Sigmoid colon (tissue), 4 donors: Measurements from ENCODE around the gene FOSL2.

Source experiments
- CTCF ChIP-seq, 4 experiments: fragments of 450-650 bp in 3 of 4; fragments of 200-600 bp in 1 of 4; IDR thresholded peaks; one replicate each; pipeline ENCODE4 v1.5.1; 2016 to 2019; ENCODE audit warnings: antibody characterized with exemption in 4 of 4, mild to moderate bottlenecking in 3 of 4, moderate library complexity in 2 of 4
- EP300 ChIP-seq, 4 donors: sonication (generic); formaldehyde crosslinking; IDR thresholded peaks; one replicate each; pipeline ENCODE4 v1.6.1; 2017; ENCODE audit warnings: antibody characterized with exemption in 4 of 4

GRCh38 chr2:28411956-28412609, 19.4 kb downstream of the FOSL2 start:
- no peak for TF ChIP-seq CTCF (IDR thresholded peaks at IDR 0.05)
- no peak for TF ChIP-seq EP300 (IDR thresholded peaks at IDR 0.05)
